K562 (cell line): ENCODE measurements around the gene EPHB1. TPM values are rescaled to one million over a fixed set of nuclear protein-coding genes. Genes with fewer than 3 reads are reported as not detected.

Experiments
- ATAC-seq: fragments of 200-7000 bp; cut with Tn5 transposase; 3 replicates; pipeline ENCODE4 v1.9.1; 2020; ENCODE audit warnings: moderate library complexity
- BruUV-seq: library from RNA; stranded (reverse); fragments of 400-500 nt; replicated peaks from 2 replicates; lab custom pipeline; 2021; lab: Mats Ljungman, UMichigan
- CTCF ChIA-PET: fragments of 300-600 bp; formaldehyde crosslinking; extraction: SDS; loops from one replicate; lab custom pipeline; 2021; ENCODE audit warnings: low intra/inter-chr PET ratio; lab: Yijun Ruan, JAX
- POLR2A ChIA-PET: fragments of 300-600, 350-650 bp; sonication (Branson Sonifier 250); formaldehyde crosslinking; extraction: SDS; loops from one replicate; lab custom pipeline; 2021; ENCODE audit warnings: antibody characterized with exemption, inconsistent platforms; lab: Yijun Ruan, JAX
- DNase-seq, 4 experiments: peaks; one replicate each; pipeline versions ENCODE4 v3.0.0 to v3.0.0-alpha.2; 2011 to 2018; ENCODE audit warnings: low spot score in 3 of 4, mixed read lengths in 3 of 4; ENCODE audit errors: extremely low read depth in 1 of 4
- FAIRE-seq: peaks from 2 replicates; lab custom pipeline; 2011; peaks lifted over from hg19 to GRCh38; lab: Jason Lieb, UNC
- H2AFZ ChIP-seq: 2 replicates; pipeline ENCODE4 v1.6.0; 2011; ENCODE audit warnings: low read depth, low read length, control low read depth, inconsistent platforms
- H3K27ac ChIP-seq: fragments of 200-600 bp; 3 replicates; pipeline ENCODE4 v1.8.0; 2011; ENCODE audit warnings: low read depth, mild to moderate bottlenecking, control low read depth, inconsistent platforms, low read length, moderate library complexity, mixed read lengths; ENCODE audit errors: extremely low read depth
- H3K27me3 ChIP-seq, 2 experiments: fragments of 300-600 bp in 1 of 2; 2 replicates in 1 of 2; 3 replicates in 1 of 2; pipeline versions ENCODE4 v1.6.0 to v1.8.0; 2011; ENCODE audit warnings: inconsistent platforms in 2 of 2, low read length in 2 of 2, mild to moderate bottlenecking in 1 of 2, mixed read lengths in 1 of 2, moderate library complexity in 1 of 2; ENCODE audit not compliant: control insufficient read depth in 2 of 2, insufficient read depth in 2 of 2
- H3K36me3 ChIP-seq: fragments of 300-600 bp; 3 replicates; pipeline ENCODE4 v1.8.0; 2011; ENCODE audit warnings: mild to moderate bottlenecking, low read length, inconsistent platforms; ENCODE audit not compliant: control insufficient read depth, insufficient read depth
- H3K4me1 ChIP-seq, 2 experiments: fragments of 200-600 bp in 1 of 2; replicated peaks in 1 of 2; 2 replicates in 1 of 2; 3 replicates in 1 of 2; pipeline versions ENCODE4 v1.5.1 to v1.8.0; 2011; ENCODE audit warnings: inconsistent platforms in 2 of 2, low read length in 2 of 2, mild to moderate bottlenecking in 1 of 2, mixed read lengths in 1 of 2, moderate library complexity in 1 of 2; ENCODE audit not compliant: control insufficient read depth in 2 of 2, insufficient read depth in 2 of 2
- H3K4me2 ChIP-seq: 2 replicates; pipeline ENCODE4 v1.6.1; 2011; ENCODE audit warnings: low read length, control low read depth, inconsistent platforms, mixed read lengths; ENCODE audit not compliant: insufficient read depth
- H3K4me3 ChIP-seq: fragments of 200-600 bp; sonication (generic), shearing (Covaris generic); 2 replicates; pipeline ENCODE4 v1.5.1; 2016; ENCODE audit warnings: control low read depth, inconsistent platforms
- H3K79me2 ChIP-seq: fragments of 200-600 bp; 3 replicates; pipeline ENCODE4 v1.8.0; 2011; ENCODE audit warnings: low read length, inconsistent platforms; ENCODE audit not compliant: control insufficient read depth, insufficient read depth
- H3K9ac ChIP-seq, 2 experiments: 2 replicates each; pipeline versions ENCODE4 v1.6.0 to v1.6.1; 2011; ENCODE audit warnings: low read depth in 2 of 2, low read length in 2 of 2, control low read depth in 1 of 2, inconsistent platforms in 1 of 2, mild to moderate bottlenecking in 1 of 2, mixed read lengths in 1 of 2; ENCODE audit not compliant: insufficient read depth in 1 of 2
- H3K9me1 ChIP-seq: one replicate; pipeline ENCODE4 v1.6.0; 2011; ENCODE audit warnings: inconsistent platforms, mild to moderate bottlenecking, low read length, moderate library complexity; ENCODE audit not compliant: control insufficient read depth, insufficient read depth
- H3K9me3 ChIP-seq: replicated peaks from 2 replicates; pipeline ENCODE4 v1.5.1; 2011; ENCODE audit warnings: low read depth, low read length, inconsistent platforms; ENCODE audit not compliant: control insufficient read depth, insufficient read depth
- H4K20me1 ChIP-seq: replicated peaks from 2 replicates; pipeline ENCODE4 v1.6.1; 2011; ENCODE audit warnings: low read length, inconsistent platforms, mixed read lengths; ENCODE audit not compliant: control insufficient read depth, insufficient read depth
- EHMT2 ChIP-seq: fragments of 450-650 bp; IDR thresholded peaks from 2 replicates; pipeline ENCODE4 v1.6.1; 2018; ENCODE audit warnings: antibody characterized with exemption
- HDAC3 ChIP-seq: fragments of 450-650 bp; IDR thresholded peaks from 2 replicates; pipeline ENCODE4 v1.6.1; 2018; ENCODE audit warnings: borderline replicate concordance, mild to moderate bottlenecking, moderate library complexity; ENCODE audit not compliant: partially characterized antibody
- HMGN3 ChIP-seq: IDR thresholded peaks from 2 replicates; pipeline ENCODE4 v1.6.1; 2011; ENCODE audit warnings: borderline replicate concordance, low read depth, mild to moderate bottlenecking, mixed read lengths, low read length; ENCODE audit not compliant: insufficient read length; ENCODE audit errors: extremely low read depth
- MIER1 ChIP-seq: fragments of 450-650 bp; IDR thresholded peaks from 2 replicates; pipeline ENCODE4 v1.6.1; 2016; ENCODE audit warnings: antibody characterized with exemption, mild to moderate bottlenecking, low read depth
- WGBS: fragments of 100-300 bp; shearing (Covaris generic); methylation state at CpG from one replicate; pipeline ENCODE4 v1.1.6; 2016; ENCODE audit warnings: low coverage, mixed read lengths; ENCODE audit not compliant: insufficient coverage; ENCODE audit errors: missing lambda C conversion rate; 5-methylcytosine and 5-hydroxymethylcytosine counted together
- in situ Hi-C: fragments of 300-500 bp; cut with MboI; formaldehyde crosslinking; loops from 4 replicates; pipeline ENCODE4 v1.15.0; 2018; ENCODE audit warnings: inconsistent platforms, mixed read lengths
- intact Hi-C: fragments of 100-400 bp; cut with micrococcal nuclease; formaldehyde crosslinking; loops from 2 replicates; pipeline ENCODE4 v1.14.2; 2022
- polyA plus RNA-seq, 8 experiments: library from polyadenylated mRNA; depleted of rRNA in 4 of 8; stranded (reverse) in 5 of 8; unstranded in 3 of 8; fragments of >200 nt; fragmentation: Nextera tagmentation in 2 of 8; fragmentation: Illumina TruSeq in 1 of 8; extraction: Ambion mirVana in 2 of 8; extraction: Trizol in 1 of 8; gene quantifications; 2 replicates each; pipeline versions ENCODE4 v1.2.1 to v1.2.3, GENCODE V29; 2011 to 2014; ENCODE audit warnings: inconsistent platforms in 1 of 8, missing spikeins in 1 of 8
- total RNA-seq, 7 experiments: library from RNA; depleted of rRNA in 6 of 7; stranded (reverse); fragments of >200 nt in 6 of 7; fragmentation: Illumina TruSeq in 2 of 7; extraction: Trizol in 2 of 7; gene quantifications; 2 replicates each; pipeline versions ENCODE4 v1.2.1 to v1.2.3, GENCODE V29; 2011 to 2021; ENCODE audit warnings: low replicate concordance in 1 of 7
- TF ChIP-seq, protein P1 (sequence below), 2 experiments: fragments of 450-650 bp; formaldehyde crosslinking in 1 of 2; IDR thresholded peaks; 2 replicates each; pipeline versions ENCODE4 v1.4.0 to v1.6.1; 2014 to 2020; ENCODE audit warnings: mild to moderate bottlenecking in 2 of 2, borderline replicate concordance in 1 of 2, low read depth in 1 of 2

EPHB1 gene
- total and polyA plus RNA-seq, 9 of the 15 experiments (the other 6 are each of a cell fraction or from before 2014, with no cell fraction given) = 0.29 TPM; not detected in 8

DNA sequence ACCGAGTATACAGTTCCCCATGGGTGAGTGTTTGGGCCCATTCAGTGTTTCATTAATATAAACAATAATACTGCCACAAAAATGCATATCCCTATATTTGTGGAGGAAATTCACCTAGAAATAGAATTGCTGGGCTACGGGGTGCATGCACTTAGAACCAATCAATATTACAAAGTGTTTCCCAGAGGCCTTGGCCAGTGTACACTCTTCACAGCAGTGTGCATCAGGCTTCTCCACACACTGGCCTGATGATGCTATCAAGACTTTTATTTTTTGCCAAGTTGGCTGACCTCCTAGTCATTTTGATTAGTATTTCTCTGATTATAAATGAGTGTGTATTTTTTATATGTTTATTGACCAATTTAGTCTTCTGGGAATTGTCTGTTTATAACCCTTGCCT is 323.7 kb downstream of the EPHB1 start:
- in situ Hi-C loops = no loop called here
- Histone ChIP-seq H3K4me3 (no peak overlapping the region), H2AFZ (no peak overlapping the region), H3K4me2 (no peak overlapping the region), H3K79me2 (no peaks in the 10 kb centered on the region), H4K20me1 (no peaks in the 10 kb centered on the region), H3K9me1 (no peaks in the 10 kb centered on the region), H3K9me3 (no peaks in the 10 kb centered on the region), H3K4me1 (no peaks in the 10 kb centered on the region), H3K27ac (no peak overlapping the region)
- 0% methylated on average over 2 of the region's 2 CpGs for WGBS
- CTCF ChIA-PET = no interaction called here
- intact Hi-C loops = no loop called here
- no peak for DNase-seq
- TF ChIP-seq HMGN3 (no peak), HDAC3 (no peak)
- TF ChIP-seq, all 486 proteins: peak for 0
- Histone ChIP-seq H3K9ac (no peak overlapping the region), H3K27me3 (no peaks in the 10 kb centered on the region), H3K36me3 (no peaks in the 10 kb centered on the region)
- no TSS peak for BruUV-seq
- no peak for ATAC-seq
- no peak for FAIRE-seq
- POLR2A ChIA-PET = no interaction called here

DNA sequence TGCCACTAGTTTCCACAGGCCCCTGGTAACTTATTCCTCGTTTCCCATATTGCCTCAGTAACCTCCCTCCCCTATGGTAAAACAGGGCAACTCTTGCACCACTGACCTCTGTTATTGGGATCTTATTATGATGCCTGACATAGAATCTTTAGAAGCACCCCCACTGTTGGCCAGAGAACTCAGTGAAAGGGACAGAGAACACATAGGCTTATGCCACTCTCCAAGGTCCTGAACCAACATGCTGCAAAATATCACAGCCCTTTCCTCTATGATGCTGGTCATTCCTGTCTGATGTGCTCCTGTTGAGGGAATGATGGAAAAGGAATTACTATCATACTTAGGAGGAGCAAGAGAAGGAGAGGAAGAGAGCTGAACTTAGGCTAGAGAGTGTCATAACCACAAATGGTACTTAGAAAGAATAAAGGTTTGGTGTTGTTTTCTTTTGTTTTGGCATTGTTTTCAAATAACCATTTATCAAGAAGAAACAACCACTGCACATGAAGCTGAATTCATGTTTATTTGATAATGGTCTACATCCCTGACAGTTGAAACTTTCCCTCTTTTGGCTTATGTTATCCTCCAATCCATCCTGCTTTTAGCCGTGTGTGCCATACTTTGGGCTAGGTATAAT is 330.2 kb downstream of the EPHB1 start:
- Histone ChIP-seq H3K4me3 (no peak overlapping the region), H3K9me3 (no peaks in the 10 kb centered on the region), H3K4me2 (no peak overlapping the region), H3K36me3 (no peaks in the 10 kb centered on the region), H3K79me2 (no peaks in the 10 kb centered on the region), H3K27me3 (no peaks in the 10 kb centered on the region), H4K20me1 (no peaks in the 10 kb centered on the region), H3K9ac (no peak overlapping the region), H3K27ac (no peak overlapping the region), H3K9me1 (no peaks in the 10 kb centered on the region), H2AFZ (no peak overlapping the region), H3K4me1 (no peaks in the 10 kb centered on the region)
- ATAC-seq = no peak
- no peak for FAIRE-seq
- in situ Hi-C loops = no loop called here
- POLR2A ChIA-PET = interaction anchor here (0.7 kb wide), 1 partner anchor 43 kb away, joined by 3 read pairs; no protein-coding TSS in a partner anchor
- WGBS = 0% methylated on average over 2 of the region's 2 CpGs
- CTCF ChIA-PET = no interaction called here
- BruUV-seq = no TSS peak
- intact Hi-C loops = no loop called here
- DNase-seq = peak; percentile 5 to 23 (median 14)
- TF ChIP-seq, protein P1, sequence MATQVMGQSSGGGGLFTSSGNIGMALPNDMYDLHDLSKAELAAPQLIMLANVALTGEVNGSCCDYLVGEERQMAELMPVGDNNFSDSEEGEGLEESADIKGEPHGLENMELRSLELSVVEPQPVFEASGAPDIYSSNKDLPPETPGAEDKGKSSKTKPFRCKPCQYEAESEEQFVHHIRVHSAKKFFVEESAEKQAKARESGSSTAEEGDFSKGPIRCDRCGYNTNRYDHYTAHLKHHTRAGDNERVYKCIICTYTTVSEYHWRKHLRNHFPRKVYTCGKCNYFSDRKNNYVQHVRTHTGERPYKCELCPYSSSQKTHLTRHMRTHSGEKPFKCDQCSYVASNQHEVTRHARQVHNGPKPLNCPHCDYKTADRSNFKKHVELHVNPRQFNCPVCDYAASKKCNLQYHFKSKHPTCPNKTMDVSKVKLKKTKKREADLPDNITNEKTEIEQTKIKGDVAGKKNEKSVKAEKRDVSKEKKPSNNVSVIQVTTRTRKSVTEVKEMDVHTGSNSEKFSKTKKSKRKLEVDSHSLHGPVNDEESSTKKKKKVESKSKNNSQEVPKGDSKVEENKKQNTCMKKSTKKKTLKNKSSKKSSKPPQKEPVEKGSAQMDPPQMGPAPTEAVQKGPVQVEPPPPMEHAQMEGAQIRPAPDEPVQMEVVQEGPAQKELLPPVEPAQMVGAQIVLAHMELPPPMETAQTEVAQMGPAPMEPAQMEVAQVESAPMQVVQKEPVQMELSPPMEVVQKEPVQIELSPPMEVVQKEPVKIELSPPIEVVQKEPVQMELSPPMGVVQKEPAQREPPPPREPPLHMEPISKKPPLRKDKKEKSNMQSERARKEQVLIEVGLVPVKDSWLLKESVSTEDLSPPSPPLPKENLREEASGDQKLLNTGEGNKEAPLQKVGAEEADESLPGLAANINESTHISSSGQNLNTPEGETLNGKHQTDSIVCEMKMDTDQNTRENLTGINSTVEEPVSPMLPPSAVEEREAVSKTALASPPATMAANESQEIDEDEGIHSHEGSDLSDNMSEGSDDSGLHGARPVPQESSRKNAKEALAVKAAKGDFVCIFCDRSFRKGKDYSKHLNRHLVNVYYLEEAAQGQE (IDR thresholded peaks at IDR 0.05; ENCODE audit: borderline replicate concordance) = peak; percentile 95
- TF ChIP-seq, protein P1 (CRISPR knock-in tag; IDR thresholded peaks at IDR 0.05; ENCODE audit: low read depth) = peak; percentile 85
- TF ChIP-seq MIER1 (peak; percentile 71; the same call in 1 of the 2 replicates), EHMT2 (peak; percentile 87)
